ENCODE results near the gene TBC1D5.

The TBC1D5 gene

GRCh38 chr3:17369973-17370372, 372.5 kb downstream of the TBC1D5 start:
- in situ Hi-C loops (cut with HindIII; ENCODE audit: low pct_ligation_motif_present, low sequenced_read_pairs) = no loop called here
- no peaks in the 10 kb centered on the region for H3K36me3 ChIP-seq (replicated peaks)
- H3K4me3 ChIP-seq (ENCODE audit: low read depth, low read length) = no peak overlapping the region
- no peak for DNase-seq
- H3K27ac ChIP-seq = no peak overlapping the region
- no peak for TF ChIP-seq CTCF (IDR thresholded peaks at IDR 0.05; ENCODE audit: low read depth, low read length, missing control alignments)
- no peaks in the 10 kb centered on the region for H3K27me3 ChIP-seq (replicated peaks)

GRCh38 chr3:17367171-17367570, 375.3 kb downstream of the TBC1D5 start:
- Histone ChIP-seq H3K36me3 (replicated peaks) (no peaks in the 10 kb centered on the region), H3K27me3 (replicated peaks) (no peaks in the 10 kb centered on the region), H3K27ac (no peak overlapping the region), H3K4me3 (ENCODE audit: low read depth, low read length) (no peak overlapping the region)
- in situ Hi-C loops (cut with HindIII; ENCODE audit: low pct_ligation_motif_present, low sequenced_read_pairs) = no loop called here
- TF ChIP-seq CTCF (IDR thresholded peaks at IDR 0.05; ENCODE audit: low read depth, low read length, missing control alignments) = no peak
- DNase-seq = no peak

- Histone ChIP-seq H3K27me3 (replicated peaks) (no peaks in the 10 kb centered on the region), H3K4me3 (ENCODE audit: low read depth, low read length) (no peak overlapping the region), H3K27ac (no peak overlapping the region), H3K36me3 (replicated peaks) (no peaks in the 10 kb centered on the region)
- DNase-seq = no peak
- in situ Hi-C loops (cut with HindIII; ENCODE audit: low pct_ligation_motif_present, low sequenced_read_pairs) = no loop called here
- no peak for TF ChIP-seq CTCF (IDR thresholded peaks at IDR 0.05; ENCODE audit: low read depth, low read length, missing control alignments)
Measured at GRCh38 chr3:17360991-17361390, 381.4 kb downstream of the TBC1D5 start.

GRCh38 chr3:17359911-17360310, 382.5 kb downstream of the TBC1D5 start:
- H3K27me3 ChIP-seq (replicated peaks) = no peaks in the 10 kb centered on the region
- in situ Hi-C loops (cut with HindIII; ENCODE audit: low pct_ligation_motif_present, low sequenced_read_pairs) = no loop called here

GRCh38 chr3:17357035-17357710, 385.3 kb downstream of the TBC1D5 start:
- Histone ChIP-seq H3K4me3 (ENCODE audit: low read depth, low read length) (no peak overlapping the region), H3K27me3 (replicated peaks) (no peaks in the 10 kb centered on the region), H3K27ac (no peak overlapping the region), H3K36me3 (replicated peaks) (no peaks in the 10 kb centered on the region)
- no peak for TF ChIP-seq CTCF (IDR thresholded peaks at IDR 0.05; ENCODE audit: low read depth, low read length, missing control alignments)
- in situ Hi-C loops (cut with HindIII; ENCODE audit: low pct_ligation_motif_present, low sequenced_read_pairs) = no loop called here
- DNase-seq = no peak

More at GRCh38 chr3:17359911-17360310, 382.5 kb downstream of the TBC1D5 start:
- Histone ChIP-seq H3K4me3 (ENCODE audit: low read depth, low read length) (no peak overlapping the region), H3K36me3 (replicated peaks) (no peaks in the 10 kb centered on the region), H3K27ac (no peak overlapping the region)
- TF ChIP-seq CTCF (IDR thresholded peaks at IDR 0.05; ENCODE audit: low read depth, low read length, missing control alignments) = no peak
- no peak for DNase-seq

GRCh38 chr3:17356585-17356984, 385.8 kb downstream of the TBC1D5 start:
- in situ Hi-C loops (cut with HindIII; ENCODE audit: low pct_ligation_motif_present, low sequenced_read_pairs) = no loop called here
- H3K27me3 ChIP-seq (replicated peaks) = no peaks in the 10 kb centered on the region
- no peak overlapping the region for H3K27ac ChIP-seq
- no peak overlapping the region for H3K4me3 ChIP-seq (ENCODE audit: low read depth, low read length)
- no peak for TF ChIP-seq CTCF (IDR thresholded peaks at IDR 0.05; ENCODE audit: low read depth, low read length, missing control alignments)
- no peak for DNase-seq
- no peaks in the 10 kb centered on the region for H3K36me3 ChIP-seq (replicated peaks)
